GM19043 (cell line): ENCODE measurements around the gene SETBP1.

Experiments
- ATAC-seq: cut with Tn5 transposase; IDR thresholded peaks from one replicate; pipeline ENCODE4 v1.9.1; 2021; ENCODE audit warnings: low read depth; ENCODE audit not compliant: unreplicated experiment

SETBP1 gene

DNA sequence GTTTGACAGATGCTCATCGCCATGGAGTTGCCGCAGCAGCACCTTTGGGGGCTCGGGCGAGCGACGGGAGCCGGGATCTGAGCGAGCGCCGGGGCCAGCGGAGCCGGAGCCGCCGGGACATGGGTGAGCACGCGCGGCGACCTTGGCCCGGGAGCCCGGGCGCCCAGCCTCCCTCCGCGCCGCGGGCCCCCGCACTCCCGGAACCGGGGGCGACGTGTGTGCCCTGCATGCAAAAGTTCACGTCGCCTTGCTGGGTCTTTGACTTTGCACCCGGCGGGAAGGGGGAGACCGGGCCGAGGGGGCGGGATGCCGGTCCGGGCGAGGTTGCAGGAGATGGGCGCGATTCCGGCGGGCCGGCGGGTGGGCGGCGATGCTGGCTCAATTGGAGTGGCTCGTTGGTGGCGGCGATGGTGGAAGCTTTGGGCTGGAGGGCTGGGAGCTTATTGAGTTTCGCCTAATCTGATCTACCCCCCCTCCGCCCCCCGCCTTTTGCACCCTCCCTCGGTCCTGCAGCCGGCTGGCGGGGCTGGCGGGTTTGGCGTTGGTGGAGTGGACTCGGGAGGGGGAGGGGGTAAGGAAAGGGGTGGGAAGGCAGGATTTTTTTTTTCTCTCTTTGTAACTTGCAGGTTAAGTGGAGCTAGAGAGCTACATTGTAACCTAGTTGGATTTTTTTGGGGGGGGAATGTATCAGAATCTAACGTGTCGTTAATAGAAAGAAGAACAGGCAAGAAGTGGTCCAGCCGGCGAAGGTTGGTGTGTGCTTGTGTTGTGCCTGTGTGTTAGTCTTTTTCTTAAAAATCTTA lies at the start of gene SETBP1:
TSS of gene SETBP1 (plus strand) at position 616 of the 803 bp plus-strand sequence. CDS start 20,459 bp downstream, outside the sequence.
- ATAC-seq: no peak

GRCh38 chr18:44632469-44633145 lies 48.1 kb upstream of the SETBP1 start:
- no peak for ATAC-seq

DNA sequence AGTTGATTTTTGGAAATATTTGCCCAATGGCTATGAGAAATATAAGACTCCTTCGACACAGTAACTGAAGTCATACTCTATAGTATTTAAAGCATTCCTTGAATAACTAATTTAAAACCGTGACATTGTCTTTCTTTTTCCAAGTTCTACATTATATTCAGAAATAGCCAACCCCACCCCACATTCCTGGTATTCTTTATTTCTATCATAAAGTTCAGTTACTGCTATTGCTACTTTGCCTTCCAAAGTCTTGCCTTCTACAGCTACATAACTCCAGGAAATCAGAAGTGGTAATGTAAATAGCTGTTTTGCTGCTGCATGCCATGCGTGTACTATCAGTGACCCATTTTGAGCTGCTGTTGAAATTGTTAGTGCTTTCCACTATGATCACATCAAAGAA lies 45.1 kb upstream of the SETBP1 start:
- ATAC-seq: no peak

GRCh38 chr18:44636241-44636640 lies 44.4 kb upstream of the SETBP1 start:
- peak; percentile 69 for ATAC-seq

GRCh38 chr18:44637210-44638033 lies 43.3 kb upstream of the SETBP1 start:
- ATAC-seq: no peak

DNA sequence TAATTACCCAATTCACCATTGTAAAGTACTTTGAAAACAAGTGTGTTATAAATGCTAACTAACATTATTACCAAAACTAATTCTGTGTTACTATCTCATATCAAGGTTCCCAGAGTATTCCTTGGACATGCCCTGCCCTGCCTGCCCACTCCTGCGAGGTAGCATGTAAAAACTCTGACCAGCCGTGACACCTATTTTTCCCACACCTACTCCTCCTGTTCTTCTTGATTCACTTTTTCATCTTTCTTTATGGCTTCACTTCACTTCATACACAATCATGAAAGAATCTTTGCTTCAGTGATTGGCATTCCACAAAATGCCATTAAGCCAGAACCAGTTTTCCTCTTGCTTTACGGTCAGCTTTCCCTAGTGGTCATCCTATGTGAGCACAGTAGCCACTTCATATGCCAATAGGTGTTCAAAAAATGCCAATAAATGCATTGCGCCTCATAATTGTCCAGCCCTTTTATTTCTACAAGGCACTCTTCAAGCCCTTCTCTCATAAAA lies 42.6 kb upstream of the SETBP1 start:
- no peak for ATAC-seq

GRCh38 chr18:44638811-44639210 lies 41.9 kb upstream of the SETBP1 start:
- no peak for ATAC-seq

- ATAC-seq: no peak
Observed at GRCh38 chr18:44643004-44643403, 37.7 kb upstream of the SETBP1 start.

- no peak for ATAC-seq
Observed at GRCh38 chr18:44651478-44651877, 29.2 kb upstream of the SETBP1 start.

GRCh38 chr18:44651918-44652572 lies 28.6 kb upstream of the SETBP1 start:
- no peak for ATAC-seq

DNA sequence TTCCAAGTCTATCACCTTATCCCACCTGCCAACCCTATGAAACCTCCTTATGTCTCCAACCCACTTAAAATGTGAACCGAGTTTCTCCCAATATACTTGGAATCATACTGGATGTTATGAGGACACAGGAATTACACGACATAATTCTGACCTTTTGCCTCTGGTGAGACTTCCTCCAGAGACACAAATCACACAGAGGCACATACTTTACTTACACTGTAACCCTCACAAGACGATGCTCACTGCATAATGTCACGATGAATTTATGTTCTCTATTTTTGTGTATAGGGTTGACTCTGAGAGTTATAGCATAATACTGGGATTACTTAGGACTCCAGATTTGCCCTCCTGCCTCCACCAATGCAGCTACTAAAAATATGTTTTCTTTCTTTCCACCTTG lies 28.0 kb upstream of the SETBP1 start:
- no peak for ATAC-seq

- ATAC-seq: no peak
Observed at GRCh38 chr18:44654573-44654972, 26.1 kb upstream of the SETBP1 start.

DNA sequence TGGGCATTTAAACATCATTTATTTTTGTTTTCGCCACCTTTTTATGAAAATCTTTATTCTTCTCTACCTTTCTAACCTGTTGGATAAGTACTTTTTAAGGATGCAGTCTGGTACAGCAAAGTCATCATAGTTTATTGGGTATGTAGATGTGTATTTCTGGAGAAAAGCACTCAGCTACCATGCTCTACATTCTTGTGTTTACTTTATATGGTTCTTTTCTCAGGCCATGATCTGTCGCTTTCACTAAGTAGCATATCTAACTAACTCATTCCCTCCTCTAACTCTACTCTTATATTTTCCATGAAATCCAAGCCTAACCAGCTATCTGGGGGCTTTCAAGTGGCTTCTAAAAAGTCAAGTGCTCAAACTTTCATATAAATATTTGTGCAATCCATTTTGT lies 25.3 kb upstream of the SETBP1 start:
- no peak for ATAC-seq

DNA sequence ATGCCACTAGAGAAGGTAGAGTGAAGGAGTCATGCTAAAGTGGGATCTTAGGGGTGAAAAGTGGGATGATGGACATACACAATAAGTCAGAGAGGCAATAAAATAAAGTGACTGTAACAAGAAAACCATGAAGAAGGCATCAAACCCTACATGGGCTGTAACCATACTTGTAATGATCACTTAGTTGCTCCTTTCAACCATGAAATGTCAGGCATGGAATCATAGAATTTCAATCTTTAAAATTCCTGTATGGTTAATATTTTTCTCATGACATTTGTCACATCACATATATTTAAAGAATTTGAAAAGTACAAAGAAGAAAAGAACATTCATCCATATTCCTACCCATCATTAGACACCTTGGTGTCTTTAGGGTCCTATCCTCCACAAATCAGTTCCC lies 20.9 kb upstream of the SETBP1 start:
- no peak for ATAC-seq

DNA sequence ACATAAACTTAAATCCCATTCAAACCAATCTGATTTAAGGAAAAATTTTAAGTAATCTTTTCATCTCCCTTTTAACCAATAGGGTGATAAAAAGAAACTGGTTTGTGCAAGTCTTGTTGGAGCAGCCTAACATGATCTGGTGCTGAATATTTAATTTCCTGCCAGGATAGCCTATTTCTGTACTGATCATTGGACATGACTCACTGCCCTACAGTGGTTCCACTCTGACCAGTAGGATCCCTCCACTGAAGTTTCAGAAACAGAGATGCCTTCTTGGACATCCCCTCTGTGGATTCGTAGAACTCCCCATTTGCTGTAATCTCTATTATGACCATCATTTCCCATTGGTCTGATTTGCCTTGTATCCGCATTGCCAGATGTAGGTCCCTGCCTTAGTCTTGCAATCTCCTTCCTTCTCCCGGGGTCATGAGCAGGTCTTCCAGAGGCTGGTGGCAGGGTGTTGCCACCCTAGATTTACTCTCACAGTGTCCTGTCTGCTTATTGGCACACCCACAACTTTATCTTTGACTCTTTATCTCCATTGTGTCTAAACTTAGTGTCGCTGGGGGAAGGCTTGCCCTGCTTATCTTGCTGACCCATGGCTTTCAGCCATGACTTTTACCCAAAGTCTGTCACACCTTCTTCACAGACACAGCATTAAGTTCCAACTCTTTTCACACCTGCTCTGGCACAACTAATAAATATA lies 12.3 kb upstream of the SETBP1 start:
- ATAC-seq: no peak

GRCh38 chr18:44671914-44672313 lies 8.8 kb upstream of the SETBP1 start:
- no peak for ATAC-seq

DNA sequence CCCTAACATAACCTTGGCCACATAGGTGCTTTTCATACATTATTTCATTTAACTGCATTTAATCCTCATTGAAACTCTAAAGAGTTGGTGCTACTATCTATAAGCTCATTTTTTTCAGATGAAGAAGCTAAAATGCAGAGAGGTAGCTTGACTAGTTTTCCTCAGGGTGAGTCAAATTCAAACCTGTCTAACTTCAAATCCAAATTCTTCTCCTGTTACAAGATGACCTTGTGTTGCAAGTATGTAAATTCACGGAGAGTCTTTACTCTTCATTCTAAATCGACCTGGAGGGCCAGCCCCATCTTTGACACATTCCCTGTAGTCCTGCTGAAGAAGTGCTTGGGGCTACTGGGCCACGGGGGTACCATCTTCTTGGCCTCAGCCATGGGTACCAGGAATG lies 8.2 kb upstream of the SETBP1 start:
- ATAC-seq: no peak

GRCh38 chr18:44673256-44673880 lies 7.3 kb upstream of the SETBP1 start:
- ATAC-seq: no peak

- no peak for ATAC-seq
Observed at GRCh38 chr18:44677933-44678332, 2.8 kb upstream of the SETBP1 start.

- no peak for ATAC-seq
Observed at GRCh38 chr18:44678725-44679055, 2.0 kb upstream of the SETBP1 start.
